ENCODE results near the gene FGD4.

DNA sequence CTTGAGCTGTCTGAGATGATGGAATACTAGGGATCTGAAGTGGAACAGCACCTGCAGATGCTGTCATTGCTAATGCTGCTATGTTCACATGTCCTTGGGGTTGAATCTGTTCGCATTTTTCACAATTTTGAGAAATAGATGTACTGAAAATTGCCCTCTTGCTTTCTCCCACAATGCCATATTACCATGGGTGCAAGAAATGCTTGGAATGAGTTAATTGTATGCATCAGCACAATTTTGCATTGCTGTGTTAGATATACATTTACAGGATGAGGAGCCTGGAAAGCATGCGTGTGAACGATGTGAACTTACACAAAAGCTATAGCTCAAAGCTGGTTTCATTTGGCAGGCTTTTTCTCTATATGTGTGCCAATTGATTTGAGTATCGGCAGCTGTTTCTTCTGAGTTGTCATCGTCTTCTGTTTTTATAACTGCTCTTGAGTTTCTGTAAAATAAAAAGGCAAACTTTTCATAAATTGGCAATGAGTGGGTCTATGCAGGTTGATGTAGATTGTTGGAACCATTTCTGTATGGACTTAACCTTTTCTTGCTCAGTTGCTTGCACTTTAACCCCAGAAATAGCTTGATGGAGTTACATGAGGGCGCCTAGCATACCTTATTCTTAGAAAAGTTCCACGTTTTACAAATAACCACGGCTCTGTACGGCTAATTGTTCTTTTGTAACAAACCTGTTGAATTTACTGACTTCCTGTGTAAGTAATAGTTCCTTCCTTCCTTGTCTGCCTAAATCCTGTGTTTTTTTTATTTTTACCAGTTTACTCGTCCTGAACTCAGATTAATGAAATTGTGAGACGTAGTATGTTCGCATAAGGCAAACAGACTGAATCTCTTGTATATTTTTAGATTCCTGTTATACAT, 105.9 kb downstream of the FGD4 start:
- TF ChIP-seq EZH2phosphoT487 (IDR thresholded peaks at IDR 0.05; ENCODE audit: borderline replicate concordance): no peak
- TF ChIP-seq, protein P1, sequence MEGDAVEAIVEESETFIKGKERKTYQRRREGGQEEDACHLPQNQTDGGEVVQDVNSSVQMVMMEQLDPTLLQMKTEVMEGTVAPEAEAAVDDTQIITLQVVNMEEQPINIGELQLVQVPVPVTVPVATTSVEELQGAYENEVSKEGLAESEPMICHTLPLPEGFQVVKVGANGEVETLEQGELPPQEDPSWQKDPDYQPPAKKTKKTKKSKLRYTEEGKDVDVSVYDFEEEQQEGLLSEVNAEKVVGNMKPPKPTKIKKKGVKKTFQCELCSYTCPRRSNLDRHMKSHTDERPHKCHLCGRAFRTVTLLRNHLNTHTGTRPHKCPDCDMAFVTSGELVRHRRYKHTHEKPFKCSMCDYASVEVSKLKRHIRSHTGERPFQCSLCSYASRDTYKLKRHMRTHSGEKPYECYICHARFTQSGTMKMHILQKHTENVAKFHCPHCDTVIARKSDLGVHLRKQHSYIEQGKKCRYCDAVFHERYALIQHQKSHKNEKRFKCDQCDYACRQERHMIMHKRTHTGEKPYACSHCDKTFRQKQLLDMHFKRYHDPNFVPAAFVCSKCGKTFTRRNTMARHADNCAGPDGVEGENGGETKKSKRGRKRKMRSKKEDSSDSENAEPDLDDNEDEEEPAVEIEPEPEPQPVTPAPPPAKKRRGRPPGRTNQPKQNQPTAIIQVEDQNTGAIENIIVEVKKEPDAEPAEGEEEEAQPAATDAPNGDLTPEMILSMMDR (conservative IDR thresholded peaks at IDR 0.05; ENCODE audit: low read length): no peak
